ENCODE measurements around the gene HLA-A.
"Not testable (repeated sequence)": the region's sequence is repeated elsewhere in the genome, so short reads cannot be mapped to it uniquely, and the experiment has no call there.

The HLA-A gene

DNA sequence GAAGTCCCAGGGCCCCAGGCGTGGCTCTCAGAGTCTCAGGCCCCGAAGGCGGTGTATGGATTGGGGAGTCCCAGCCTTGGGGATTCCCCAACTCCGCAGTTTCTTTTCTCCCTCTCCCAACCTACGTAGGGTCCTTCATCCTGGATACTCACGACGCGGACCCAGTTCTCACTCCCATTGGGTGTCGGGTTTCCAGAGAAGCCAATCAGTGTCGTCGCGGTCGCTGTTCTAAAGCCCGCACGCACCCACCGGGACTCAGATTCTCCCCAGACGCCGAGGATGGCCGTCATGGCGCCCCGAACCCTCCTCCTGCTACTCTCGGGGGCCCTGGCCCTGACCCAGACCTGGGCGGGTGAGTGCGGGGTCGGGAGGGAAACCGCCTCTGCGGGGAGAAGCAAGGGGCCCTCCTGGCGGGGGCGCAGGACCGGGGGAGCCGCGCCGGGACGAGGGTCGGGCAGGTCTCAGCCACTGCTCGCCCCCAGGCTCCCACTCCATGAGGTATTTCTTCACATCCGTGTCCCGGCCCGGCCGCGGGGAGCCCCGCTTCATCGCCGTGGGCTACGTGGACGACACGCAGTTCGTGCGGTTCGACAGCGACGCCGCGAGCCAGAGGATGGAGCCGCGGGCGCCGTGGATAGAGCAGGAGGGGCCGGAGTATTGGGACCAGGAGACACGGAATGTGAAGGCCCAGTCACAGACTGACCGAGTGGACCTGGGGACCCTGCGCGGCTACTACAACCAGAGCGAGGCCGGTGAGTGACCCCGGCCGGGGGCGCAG is at the start of gene HLA-A:
Gene HLA-A (plus strand): TSS at position 258 of the 778 bp plus-strand sequence. CDS start 22 bp downstream, at position 280.
- peak; percentile 99 for DNase-seq

DNA sequence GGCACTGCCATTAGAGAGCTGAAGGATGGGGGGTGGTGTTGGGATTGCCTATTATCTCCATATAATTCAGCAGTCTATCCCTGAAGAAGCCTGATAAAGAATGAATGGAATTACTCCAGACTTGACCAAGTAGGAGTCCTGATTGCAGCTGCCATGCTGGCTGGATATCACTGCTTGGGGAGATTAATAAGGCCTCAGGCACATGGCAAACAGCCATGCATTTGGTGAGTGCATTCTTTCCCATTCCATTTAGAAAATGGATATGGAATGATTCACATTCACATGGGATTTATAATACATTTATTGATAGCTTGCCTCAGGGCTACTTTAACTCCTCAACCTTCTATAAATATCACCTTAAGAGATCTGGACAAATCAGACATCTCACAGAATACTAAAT is 49.6 kb upstream of the HLA-A start:
- DNase-seq, result no peak

DNA sequence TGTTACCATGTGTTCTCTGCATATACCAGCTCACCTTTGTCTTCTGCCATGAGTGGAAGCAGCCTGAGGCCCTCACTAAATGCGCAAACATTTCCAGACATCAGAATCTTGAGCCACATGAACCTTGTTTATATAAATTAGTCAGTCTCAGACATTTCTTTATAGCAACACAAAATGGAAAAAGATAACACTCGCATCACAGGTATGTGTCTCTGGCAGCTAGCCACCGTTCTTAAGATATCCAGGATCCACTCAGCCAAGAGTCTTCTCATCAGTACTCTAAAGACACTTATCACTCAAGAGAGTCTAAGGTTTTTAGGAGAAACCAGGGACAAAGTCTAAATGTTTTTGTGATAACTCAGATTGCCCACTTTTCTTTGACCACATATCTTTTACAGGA is 43.1 kb upstream of the HLA-A start:
- DNase-seq, result no peak

DNA sequence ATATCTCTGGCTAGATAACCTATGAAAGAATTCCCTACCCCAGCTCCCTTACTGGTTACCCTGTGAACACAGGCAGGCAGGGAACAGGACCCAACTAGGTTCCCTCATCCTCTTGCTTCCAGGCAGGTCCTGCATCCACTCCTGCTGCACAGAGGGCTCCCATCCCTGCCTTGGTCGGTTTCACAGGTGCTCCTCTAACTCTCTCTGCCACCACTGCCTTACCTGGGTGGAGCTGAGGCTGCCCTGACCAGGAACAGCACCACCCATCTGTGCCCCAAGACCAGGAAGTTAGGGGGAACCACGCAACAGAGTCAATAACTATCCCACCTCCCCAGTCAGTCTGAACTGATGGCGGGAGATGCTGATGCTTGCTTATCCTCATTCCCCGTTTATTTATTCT is 37.0 kb upstream of the HLA-A start:
- DNase-seq, result no peak

DNA sequence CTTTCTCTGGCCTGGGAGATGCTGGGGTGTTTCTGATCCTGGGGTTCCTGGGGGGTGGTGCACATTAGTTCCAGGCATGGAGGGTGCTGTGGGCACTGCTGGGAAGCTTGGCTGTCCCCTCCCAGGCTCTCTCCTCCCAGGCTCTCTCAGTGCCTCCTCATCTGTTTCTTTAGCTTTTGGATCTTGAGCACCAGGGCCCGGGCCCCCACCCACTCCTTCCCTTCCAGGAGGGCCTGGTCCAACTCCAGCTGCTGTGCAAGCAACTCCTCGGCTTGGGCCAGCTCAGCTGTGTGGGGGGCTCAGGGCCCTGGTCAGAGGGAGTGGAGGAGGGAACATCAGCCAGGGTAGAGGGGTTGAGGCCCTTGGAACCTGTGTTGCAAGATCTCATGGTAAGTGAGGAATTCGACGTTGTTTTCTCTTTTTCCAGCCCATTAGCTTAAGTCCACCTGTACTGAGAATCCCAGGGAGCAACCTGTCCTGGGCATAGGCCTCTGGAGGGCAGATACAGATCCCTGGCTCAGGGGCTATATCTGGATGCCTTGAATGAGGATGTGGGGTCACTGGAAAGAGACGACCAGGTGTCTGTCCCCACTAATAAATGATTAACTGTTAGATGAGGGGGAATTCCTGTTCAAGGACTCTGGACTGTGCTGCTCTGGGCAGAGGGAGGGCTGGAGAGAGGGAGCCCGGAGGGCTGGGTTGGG is 34.5 kb upstream of the HLA-A start:
- DNase-seq, result no peak

DNA sequence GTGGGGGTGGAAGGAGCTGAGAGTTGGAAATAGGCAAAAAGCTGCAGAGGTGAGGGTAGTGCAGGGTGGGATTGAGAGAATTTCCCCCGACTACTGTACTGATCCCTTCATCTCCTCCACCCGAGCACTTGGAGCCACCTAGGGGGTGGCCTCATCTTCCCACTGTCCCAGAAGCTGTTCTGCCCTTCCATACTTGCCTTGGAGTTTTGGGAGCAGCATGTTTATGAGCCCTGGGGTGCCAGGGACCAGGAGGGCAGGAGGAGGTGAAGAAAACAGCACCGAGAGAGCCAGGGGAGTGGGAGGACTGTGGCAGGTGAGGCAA is 34.0 kb upstream of the HLA-A start:
- DNase-seq, result no peak

DNA sequence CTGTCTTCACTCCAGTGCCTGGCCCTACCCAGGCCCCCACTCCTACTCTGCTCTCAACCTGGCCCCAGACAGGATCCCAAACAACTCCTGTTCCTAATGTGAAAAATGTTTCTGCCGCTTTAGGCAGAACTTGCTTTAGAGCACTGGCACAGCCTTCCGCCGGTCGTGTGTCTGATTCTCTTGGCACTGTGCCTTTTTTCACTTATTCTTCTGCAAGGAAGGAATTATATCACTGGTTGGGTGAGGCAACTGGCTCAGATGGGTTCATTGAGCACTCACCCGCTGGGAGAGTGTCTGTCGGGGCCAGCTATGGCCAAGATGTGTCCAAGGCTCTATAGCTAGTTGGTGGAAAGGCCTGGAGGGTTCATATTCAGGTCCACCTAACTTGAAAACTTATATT is 33.6 kb upstream of the HLA-A start:
- no peak for DNase-seq

DNA sequence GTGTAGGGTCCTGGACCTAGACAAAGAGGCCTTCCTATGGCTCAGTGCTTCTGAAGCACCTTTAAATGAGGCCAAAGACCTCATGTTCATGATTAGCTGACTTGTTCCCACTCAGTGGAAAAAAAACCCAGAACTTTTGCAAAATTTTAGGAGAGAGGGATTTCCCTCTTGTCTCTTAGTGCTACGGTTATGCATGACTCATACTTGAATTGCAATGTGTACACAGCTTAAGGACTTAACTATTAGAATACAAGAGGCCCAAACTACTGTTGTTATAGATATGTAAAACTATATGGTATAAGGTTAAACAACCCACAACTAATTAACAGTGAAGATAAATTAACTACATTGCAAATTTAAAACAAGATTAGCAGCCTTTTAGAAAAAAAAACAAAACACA is 32.3 kb upstream of the HLA-A start:
- DNase-seq, result no peak

DNA sequence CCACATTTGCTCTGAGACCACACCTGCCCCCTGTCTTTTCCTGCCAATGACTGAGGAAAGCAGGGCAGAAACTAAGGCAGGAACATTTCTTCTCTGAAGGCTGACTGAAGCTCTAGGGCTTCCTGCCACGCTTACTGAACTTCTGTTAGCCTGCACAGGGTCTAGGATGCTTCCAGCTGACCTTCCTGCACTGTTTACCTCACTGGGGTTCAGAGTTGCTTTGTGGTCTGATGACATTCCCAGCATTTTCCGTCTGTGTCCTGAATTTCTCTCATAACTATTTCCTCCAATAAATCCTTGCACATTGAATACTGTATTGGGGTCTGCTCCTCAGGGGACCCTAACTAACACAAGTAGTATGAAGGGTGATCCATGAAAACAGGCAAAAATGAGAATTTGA is 29.5 kb upstream of the HLA-A start:
- DNase-seq, result no peak

DNA sequence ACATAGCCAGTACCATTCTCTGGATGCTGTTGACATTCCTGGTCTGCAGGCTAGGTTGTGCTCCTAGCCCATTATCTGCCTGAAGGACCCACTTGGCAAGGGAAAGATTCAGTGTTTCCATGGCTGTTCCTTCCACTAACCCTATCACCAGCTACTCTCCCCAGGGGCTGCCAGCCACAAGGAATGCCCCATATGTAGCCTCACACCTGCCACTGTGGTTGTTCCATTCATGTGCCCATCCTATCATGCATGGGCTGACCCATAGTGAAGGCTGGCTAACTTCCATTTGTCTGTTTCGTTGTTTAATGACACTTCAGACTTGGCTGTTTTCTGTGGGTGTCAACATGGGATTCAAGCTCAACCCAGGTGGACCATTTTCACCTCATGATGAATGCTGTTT is 25.6 kb upstream of the HLA-A start:
- no peak for DNase-seq

DNA sequence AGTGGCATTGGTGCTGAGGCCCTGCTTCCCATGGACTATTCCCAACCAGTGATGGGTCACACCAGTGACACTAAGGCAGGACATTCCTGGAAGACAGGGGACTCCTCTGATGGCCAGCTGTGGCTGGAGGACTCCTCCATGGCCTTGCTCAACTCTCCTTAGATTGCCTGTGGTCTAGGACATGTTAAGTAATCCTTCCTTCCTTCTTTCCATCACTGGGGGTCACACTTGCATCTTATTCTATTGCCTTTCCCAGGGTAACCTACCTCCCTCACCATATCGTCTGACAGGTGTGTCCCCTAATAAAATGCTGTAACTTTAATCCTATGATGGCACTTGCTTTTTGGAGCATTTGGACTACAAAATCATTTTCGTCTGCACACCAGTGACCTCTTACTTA is 24.5 kb upstream of the HLA-A start:
- DNase-seq, result peak; percentile 16

DNA sequence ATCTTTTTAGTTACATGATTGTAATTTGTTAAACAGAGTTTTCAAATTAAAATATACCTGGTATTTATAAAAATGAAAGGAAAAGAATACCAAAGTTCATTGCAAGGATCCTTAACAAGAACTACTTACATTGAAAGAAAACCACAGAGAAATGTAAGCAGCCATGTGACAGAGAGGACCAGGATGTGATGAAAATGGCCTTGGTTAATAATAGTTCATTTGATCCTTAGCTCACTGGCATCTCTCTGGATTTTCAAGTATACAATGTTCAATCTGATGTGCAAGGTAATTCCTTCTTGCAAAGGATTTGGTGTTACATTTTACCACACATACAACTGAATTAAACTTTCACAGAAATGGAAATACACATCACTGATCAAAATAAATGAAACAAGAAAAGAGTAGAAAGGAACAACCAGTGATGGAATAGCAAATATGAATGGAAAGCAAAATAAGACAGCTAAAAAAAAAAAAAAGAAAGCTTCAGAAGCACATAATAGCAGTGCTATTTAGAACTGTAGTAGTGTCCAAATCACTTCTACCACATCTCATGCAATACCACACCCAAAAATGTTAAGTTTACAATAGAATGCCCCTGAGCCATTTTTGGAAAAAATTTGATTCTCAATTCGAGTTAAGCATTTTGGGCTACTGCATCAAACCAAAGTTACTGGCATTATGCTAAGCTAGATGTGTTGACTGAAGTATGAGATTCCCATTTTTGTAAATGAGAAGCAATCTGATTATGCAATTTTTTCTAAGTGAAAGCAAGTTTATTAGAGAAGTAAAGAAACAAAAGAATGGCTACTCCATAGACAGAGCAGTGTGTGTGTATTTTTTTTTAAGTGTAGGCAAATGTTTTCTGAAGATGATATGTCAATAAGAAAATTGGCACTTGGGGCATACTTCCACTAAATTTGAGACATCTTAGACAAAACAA is 22.6 kb upstream of the HLA-A start:
- DNase-seq, result no peak

DNA sequence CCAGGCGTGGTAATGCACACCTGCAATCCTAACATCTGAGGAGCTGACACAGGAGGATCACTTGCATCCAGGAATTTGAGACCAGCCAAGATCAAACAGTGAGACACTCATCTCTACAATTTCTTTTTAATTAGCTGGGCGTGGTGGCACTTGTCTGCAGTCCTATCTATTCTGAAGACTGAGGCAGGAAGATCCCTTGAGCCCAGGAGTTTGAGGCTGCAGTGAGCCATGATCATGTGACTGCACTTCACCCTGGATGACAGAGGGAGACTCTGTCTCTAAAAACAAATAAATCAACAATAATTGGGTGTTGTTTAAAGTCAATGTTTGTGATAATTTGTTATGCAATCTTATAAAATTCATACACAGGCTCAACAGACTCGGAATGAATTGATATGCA is 18.0 kb upstream of the HLA-A start:
- no peak for DNase-seq

DNA sequence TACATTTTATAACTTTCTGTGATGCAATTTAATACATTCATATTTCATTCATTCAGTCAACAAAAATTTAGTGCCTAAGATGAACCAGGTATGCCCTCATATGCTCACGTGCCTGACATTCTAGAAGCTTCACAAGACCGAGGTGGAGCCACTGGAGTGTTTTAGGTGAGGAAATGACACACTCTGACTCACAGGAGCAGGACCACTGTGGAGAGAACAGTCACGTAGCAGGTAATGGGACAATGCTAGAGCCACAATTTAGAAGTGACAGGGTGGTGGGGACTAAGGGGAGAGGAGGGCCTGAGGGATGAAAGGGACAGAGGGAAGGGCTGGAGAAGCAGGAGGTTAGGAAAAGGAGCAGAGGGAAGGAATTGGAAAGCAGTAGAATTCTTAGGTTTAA is 17.6 kb upstream of the HLA-A start:
- peak; percentile 53 for DNase-seq

DNA sequence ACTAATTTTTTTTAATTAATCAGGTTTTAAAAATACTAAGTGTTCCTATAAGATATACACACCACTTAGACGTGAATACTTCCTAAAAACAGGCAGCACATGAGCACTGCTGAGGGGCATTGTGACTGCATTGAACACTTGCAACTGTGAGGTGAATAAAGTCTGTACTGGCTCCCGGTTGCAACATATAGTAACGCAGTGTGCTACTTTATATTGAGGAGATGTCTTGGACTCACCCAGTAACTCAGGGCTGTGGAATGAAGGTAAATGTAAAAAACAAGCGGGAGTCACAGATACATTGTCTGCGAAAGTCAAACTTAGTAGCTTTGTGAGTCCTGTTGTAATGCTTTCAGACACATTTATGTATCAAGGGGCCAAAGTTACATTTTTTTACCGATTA is 17.0 kb upstream of the HLA-A start:
- DNase-seq, result no peak

DNA sequence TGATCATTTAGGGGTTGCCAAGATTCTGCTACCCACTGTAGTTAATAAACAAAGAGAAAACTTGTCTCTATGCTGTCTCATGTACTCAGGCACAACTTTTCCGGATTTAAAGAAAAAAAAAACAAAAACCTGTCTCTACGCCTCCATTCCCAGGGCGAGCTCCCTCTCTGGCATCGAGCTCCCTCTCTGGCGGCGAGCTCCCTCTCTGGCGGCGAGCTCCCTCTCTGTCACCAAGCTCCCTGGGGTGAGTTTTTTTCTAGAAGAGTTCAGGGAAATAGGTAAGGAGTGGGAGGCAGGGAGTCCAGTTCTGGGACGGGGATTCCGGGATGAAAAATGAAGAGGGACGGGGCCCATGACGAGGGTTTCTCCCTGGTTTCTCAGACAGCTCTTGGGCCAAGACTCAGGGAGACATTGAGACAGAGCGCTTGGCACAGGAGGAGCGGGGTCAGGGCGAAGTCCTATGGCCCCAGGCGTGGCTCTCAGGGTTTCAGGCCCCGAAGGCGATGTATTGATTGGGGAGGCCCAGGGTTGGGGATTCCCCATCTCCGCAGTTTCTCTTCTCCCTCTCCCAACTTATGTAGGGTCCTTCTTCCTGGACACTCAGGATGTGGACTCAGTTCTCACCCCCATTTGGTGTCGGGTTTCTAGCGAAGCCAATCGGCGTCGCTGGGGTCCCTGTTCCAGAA is 16.5 kb upstream of the HLA-A start:
- no peak for DNase-seq

DNA sequence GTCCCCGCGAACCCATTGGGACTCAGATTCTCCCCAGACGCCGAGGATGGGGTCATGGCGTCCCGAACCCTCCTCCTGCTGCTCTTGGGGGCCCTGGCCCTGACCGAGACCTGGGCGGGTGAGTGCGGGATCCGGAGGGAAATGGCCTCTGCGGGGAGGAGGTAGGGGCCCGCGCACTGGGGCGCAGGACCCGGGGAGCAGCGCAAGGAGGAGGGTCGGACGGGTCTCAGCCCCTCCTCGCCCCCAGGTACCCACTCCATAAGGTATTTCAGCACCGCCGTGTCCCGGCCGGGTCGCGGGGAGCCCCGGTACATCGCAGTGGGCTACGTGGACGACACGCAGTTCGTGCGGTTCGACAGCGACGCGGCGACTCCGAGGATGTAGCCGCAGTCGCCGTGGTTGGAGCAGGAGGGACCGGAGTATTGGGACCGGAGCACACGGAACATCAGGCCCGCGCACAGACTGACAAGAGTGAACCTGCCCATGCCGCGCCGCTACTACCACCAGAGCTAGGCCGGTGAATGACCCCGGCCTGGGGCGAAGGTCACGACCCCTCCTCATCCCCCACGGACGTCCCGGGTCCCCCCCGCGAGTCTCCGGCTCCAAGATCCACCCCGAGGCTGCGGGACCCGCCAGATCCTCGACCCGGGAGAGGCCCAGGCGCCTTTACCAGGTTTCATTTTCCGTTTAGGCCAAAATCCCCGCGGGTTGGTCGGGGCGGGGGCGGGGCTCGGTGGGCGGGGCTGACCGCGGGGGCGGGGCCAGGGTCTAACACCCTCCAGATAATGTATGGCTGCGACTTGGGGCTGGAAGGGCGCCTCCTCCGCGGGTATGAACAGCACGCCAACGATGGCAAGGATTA is 15.7 kb upstream of the HLA-A start:
- DNase-seq, result peak; percentile 95

DNA sequence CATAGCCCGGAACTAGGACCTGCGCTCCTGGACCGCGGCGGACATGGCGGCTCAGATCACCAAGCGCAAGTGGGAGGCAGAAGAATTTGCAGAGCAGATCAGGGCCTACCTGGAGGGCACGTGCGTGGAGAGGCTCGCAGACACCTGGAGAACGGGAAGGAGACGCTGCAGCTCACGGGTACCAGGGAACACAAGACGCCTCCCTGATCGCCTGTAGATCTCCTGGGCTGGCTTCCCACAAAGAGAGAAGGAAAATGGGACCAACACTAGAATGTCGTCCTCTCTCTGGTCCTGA is 15.1 kb upstream of the HLA-A start:
- no peak for DNase-seq

DNA sequence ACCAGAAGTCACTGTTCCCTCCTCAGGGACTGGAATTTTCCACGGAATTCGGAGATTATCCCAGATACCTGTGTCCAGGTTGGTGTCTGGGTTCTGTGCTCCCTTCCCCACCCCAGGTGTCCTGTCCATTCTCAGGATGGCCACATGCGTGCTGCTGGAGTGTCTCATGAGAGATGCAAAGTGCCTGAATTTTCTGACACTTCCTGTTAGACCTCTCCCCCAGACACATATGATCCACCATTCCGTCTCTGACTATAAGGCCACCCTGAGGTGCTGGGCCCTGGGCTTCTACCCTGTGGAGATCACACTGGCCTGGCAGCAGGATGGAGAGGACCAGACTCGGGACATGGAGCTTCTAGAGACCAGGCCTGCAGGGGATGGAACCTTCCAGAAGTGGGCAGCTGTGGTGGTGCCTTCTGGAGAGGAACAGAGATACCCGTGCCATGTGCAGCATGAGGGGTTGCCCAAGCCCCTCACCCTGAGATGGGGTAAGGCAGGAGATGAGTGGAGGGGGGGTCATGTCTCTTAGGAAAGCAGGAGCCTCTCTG is 14.4 kb upstream of the HLA-A start:
- DNase-seq, result no peak

DNA sequence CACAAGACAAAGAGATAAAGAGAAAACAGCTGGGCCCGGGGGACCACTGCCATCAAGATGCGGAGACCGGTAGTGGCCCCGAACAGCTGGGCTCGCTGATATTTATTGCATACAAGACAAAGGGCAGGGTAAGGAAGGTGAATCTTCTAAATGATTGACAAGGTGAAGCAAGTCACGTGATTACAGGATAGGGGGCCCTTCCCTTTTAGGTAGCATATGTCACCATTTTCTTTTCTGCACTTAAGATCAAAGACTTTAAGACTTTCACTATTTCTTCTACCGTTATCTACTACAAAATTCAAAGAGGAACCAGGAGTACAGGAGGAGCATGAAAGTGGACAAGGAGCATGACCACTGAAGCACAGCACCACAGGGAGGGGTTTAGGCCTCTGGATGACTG is 12.3 kb upstream of the HLA-A start:
- DNase-seq, result not testable (repeated sequence)

DNA sequence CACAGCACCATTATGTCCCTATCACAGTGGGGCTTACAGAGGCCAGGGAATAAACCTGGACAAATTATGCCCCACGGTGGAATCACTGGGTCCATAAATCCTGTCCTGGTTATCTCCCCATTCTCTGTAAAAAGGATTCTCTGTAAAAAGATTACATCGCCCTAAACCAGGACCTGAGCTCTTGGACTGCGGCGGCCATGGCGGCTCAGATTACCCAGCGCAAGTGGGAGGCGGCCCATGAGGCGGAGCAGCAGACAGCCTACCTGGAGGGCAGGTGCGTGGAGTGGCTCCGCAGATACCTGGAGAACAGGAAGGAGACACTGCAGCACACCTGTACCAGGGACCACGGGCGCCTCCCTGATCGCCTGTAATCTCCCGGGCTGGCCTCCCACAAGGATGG is 8.4 kb upstream of the HLA-A start:
- DNase-seq, result no peak
